Measurements from ENCODE around the gene NUP54. TPM values are rescaled to one million over a fixed set of nuclear protein-coding genes. Genes with fewer than 3 reads are reported as not detected.

The NUP54 gene
- total and polyA plus RNA-seq, 9 of the 15 experiments (the other 6 are each of a cell fraction or from before 2014, with no cell fraction given) = 29.6 to 115 (median 67.7) TPM

DNA sequence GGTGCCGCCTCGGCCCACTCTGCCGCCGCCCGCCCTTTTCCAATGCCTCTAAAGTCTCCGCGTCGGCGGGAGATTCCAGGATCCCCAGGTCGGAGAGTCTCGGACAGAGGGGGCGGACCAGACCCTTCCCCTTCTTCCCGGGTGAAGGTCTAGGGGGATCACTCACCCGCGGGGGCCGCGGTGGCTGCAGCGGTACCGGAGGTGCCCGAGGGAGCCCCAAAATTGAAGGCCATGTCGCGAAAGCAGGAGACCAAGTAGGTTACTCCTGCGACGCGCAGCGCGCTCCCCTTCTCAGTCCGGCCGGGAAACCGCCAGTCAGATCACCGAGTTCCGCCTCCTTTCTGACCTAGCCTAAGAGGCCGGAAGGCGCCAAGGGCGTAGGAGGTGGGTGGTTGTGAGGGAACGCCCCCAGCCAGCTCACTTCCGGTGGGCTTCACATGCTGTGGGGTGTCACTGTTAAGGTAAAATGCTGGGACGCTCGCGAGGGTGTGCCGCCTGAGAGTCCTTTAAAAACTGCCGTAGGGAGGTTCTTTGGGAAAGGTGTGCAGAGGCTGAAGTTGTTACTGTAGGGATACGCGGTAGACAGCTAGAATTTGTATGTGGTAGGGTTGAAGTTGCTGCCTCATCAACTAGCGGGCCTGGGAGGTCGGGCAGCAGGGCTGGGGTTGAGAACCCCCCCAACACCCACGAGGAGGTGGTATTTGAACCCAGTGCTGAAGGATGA lies at the start of gene NUP54 (continued):
- TF ChIP-seq, protein P1, sequence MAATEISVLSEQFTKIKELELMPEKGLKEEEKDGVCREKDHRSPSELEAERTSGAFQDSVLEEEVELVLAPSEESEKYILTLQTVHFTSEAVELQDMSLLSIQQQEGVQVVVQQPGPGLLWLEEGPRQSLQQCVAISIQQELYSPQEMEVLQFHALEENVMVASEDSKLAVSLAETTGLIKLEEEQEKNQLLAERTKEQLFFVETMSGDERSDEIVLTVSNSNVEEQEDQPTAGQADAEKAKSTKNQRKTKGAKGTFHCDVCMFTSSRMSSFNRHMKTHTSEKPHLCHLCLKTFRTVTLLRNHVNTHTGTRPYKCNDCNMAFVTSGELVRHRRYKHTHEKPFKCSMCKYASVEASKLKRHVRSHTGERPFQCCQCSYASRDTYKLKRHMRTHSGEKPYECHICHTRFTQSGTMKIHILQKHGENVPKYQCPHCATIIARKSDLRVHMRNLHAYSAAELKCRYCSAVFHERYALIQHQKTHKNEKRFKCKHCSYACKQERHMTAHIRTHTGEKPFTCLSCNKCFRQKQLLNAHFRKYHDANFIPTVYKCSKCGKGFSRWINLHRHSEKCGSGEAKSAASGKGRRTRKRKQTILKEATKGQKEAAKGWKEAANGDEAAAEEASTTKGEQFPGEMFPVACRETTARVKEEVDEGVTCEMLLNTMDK (IDR thresholded peaks at IDR 0.05; ENCODE audit: borderline replicate concordance, insufficient read depth, low read depth, low read length, poor library complexity, severe bottlenecking) = no peak
- TF ChIP-seq RBFOX2 (IDR thresholded peaks at IDR 0.05; ENCODE audit: low read depth, low read length) = peak; percentile 99
- TF ChIP-seq SMARCE1 (IDR thresholded peaks at IDR 0.05) = 0 out of 2 replicates have a peak, but pooled peaks have one; percentile 33
- peak; percentile 43; the same call in 1 of the 2 replicates for TF ChIP-seq JUN (IDR thresholded peaks at IDR 0.05; ENCODE audit: borderline replicate concordance, low read depth, low read length)
- peak; percentile 60; the same call in 1 of the 2 replicates for TF ChIP-seq JUN (CRISPR knock-in tag; IDR thresholded peaks at IDR 0.05; ENCODE audit: borderline replicate concordance)
- TF ChIP-seq, protein P2, sequence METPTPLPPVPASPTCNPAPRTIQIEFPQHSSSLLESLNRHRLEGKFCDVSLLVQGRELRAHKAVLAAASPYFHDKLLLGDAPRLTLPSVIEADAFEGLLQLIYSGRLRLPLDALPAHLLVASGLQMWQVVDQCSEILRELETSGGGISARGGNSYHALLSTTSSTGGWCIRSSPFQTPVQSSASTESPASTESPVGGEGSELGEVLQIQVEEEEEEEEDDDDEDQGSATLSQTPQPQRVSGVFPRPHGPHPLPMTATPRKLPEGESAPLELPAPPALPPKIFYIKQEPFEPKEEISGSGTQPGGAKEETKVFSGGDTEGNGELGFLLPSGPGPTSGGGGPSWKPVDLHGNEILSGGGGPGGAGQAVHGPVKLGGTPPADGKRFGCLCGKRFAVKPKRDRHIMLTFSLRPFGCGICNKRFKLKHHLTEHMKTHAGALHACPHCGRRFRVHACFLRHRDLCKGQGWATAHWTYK (CRISPR knock-in tag; IDR thresholded peaks at IDR 0.05) = 0 out of 2 replicates have a peak, but pooled peaks have one; percentile 7
- peak; percentile 99 for TF ChIP-seq POLR2G (IDR thresholded peaks at IDR 0.05; ENCODE audit: low read depth, low read length)
- TF ChIP-seq POLR2AphosphoS2 (IDR thresholded peaks at IDR 0.05; ENCODE audit: low read length) = no peak; the same call in 1 of the 2 replicates
- TF ChIP-seq NFATC3 (IDR thresholded peaks at IDR 0.05) = 0 out of 2 replicates have a peak, but pooled peaks have one; percentile 41
- 0 out of 2 replicates have a peak, but pooled peaks have one; percentile 3 for TF ChIP-seq BHLHE40 (IDR thresholded peaks at IDR 0.05; ENCODE audit: low read length)
- TF ChIP-seq ZNF785 (CRISPR knock-in tag; IDR thresholded peaks at IDR 0.05) = no peak
- TF ChIP-seq, protein P3, sequence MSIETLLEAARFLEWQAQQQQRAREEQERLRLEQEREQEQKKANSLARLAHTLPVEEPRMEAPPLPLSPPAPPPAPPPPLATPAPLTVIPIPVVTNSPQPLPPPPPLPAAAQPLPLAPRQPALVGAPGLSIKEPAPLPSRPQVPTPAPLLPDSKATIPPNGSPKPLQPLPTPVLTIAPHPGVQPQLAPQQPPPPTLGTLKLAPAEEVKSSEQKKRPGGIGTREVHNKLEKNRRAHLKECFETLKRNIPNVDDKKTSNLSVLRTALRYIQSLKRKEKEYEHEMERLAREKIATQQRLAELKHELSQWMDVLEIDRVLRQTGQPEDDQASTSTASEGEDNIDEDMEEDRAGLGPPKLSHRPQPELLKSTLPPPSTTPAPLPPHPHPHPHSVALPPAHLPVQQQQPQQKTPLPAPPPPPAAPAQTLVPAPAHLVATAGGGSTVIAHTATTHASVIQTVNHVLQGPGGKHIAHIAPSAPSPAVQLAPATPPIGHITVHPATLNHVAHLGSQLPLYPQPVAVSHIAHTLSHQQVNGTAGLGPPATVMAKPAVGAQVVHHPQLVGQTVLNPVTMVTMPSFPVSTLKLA (conservative IDR thresholded peaks at IDR 0.05) = peak; percentile 83 to 94
- no peak for TF ChIP-seq ZNF830 (CRISPR knock-in tag; IDR thresholded peaks at IDR 0.05)
- TF ChIP-seq CSDE1 (IDR thresholded peaks at IDR 0.05) = peak in 1 of 2 experiments; percentile 36; a peak in 1 of 4 replicates
- no peak for TF ChIP-seq ZNF696 (CRISPR knock-in tag; conservative IDR thresholded peaks at IDR 0.05)
- TF ChIP-seq ZNF146 (CRISPR knock-in tag; IDR thresholded peaks at IDR 0.05; ENCODE audit: unreplicated experiment) = no peak
- peak in 1 of 2 experiments; percentile 80; a peak in 2 of 4 replicates for TF ChIP-seq TEAD1 (CRISPR knock-in tag; IDR thresholded peaks at IDR 0.05)

Data from K562 (cell line).